ENCODE measurements around the gene SLC22A5.

The SLC22A5 gene

GRCh38 chr5:132423438-132423898 is 54.0 kb downstream of the SLC22A5 start:
- Histone ChIP-seq H4K20me1 (ENCODE audit: insufficient read depth, low read length, poor library complexity, severe bottlenecking) (no peaks in the 10 kb centered on the region), H3K9me3 (ENCODE audit: insufficient read depth, low read depth, low read length) (no peaks in the 10 kb centered on the region), H3K36me3 (ENCODE audit: insufficient read depth, low read length) (no peaks in the 10 kb centered on the region), H3K4me3 (ENCODE audit: low read length, poor library complexity, severe bottlenecking) (peak overlapping the region; percentile 93), H3F3A (ENCODE audit: low read depth) (peaks cover 14% of the 10 kb centered on the region), H2AFZ (ENCODE audit: low read length) (no peak overlapping the region), H3K79me2 (ENCODE audit: insufficient read depth, low read length) (peaks cover 75% of the 10 kb centered on the region), H3K27me3 (ENCODE audit: insufficient read depth, low read length, poor library complexity, severe bottlenecking) (no peaks in the 10 kb centered on the region), H3K9ac (ENCODE audit: low read depth, low read length, poor library complexity, severe bottlenecking) (peak overlapping the region; percentile 100), H3K4me2 (ENCODE audit: low read depth, low read length, poor library complexity, severe bottlenecking) (peak overlapping the region; percentile 98), H3K4me1 (ENCODE audit: insufficient read depth, low read length, poor library complexity, severe bottlenecking) (peaks cover 90% of the 10 kb centered on the region), H3K9me2 (replicated peaks; ENCODE audit: low read depth, low read length) (no peaks in the 10 kb centered on the region)
- TF ChIP-seq, protein P1, sequence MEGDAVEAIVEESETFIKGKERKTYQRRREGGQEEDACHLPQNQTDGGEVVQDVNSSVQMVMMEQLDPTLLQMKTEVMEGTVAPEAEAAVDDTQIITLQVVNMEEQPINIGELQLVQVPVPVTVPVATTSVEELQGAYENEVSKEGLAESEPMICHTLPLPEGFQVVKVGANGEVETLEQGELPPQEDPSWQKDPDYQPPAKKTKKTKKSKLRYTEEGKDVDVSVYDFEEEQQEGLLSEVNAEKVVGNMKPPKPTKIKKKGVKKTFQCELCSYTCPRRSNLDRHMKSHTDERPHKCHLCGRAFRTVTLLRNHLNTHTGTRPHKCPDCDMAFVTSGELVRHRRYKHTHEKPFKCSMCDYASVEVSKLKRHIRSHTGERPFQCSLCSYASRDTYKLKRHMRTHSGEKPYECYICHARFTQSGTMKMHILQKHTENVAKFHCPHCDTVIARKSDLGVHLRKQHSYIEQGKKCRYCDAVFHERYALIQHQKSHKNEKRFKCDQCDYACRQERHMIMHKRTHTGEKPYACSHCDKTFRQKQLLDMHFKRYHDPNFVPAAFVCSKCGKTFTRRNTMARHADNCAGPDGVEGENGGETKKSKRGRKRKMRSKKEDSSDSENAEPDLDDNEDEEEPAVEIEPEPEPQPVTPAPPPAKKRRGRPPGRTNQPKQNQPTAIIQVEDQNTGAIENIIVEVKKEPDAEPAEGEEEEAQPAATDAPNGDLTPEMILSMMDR (conservative IDR thresholded peaks at IDR 0.05; ENCODE audit: low read length) = no peak
- TF ChIP-seq EZH2phosphoT487 (IDR thresholded peaks at IDR 0.05; ENCODE audit: borderline replicate concordance) = no peak

DNA sequence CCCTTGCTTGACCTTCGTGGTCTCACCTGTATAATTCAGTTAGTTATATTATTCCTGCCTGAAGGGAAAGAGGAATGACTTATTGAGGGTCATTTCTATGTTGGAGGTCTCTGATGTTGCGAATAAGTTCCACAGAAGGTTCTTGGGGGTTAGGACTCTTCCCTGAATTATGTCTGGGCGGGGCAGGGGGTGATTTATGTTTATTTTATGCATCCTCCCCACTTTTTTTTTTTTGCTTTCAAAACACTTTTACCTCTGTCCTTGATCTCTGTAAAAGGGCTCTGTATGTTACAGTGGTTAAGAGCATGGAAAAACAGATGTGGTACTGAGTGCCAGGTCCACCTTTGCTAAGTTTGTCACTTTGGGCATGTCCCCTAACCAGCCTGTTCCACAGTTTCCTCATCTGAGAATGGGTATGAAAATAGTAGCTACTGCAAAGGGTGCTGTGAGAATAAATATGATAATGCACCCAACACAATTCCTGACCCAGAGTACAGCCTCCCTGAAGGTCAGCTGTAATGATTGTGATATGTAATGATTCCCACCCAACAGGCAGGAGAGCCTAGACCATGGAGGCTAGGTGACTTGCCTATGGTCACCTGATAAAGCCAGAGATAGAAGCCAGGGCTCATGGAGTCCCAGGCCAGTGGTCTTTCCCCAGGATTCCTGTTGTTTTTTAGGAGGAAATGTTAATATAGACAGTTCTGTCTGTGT is 54.8 kb downstream of the SLC22A5 start:
- H3K4me2 ChIP-seq (ENCODE audit: low read depth, low read length, poor library complexity, severe bottlenecking) = peak overlapping the region; percentile 98

DNA sequence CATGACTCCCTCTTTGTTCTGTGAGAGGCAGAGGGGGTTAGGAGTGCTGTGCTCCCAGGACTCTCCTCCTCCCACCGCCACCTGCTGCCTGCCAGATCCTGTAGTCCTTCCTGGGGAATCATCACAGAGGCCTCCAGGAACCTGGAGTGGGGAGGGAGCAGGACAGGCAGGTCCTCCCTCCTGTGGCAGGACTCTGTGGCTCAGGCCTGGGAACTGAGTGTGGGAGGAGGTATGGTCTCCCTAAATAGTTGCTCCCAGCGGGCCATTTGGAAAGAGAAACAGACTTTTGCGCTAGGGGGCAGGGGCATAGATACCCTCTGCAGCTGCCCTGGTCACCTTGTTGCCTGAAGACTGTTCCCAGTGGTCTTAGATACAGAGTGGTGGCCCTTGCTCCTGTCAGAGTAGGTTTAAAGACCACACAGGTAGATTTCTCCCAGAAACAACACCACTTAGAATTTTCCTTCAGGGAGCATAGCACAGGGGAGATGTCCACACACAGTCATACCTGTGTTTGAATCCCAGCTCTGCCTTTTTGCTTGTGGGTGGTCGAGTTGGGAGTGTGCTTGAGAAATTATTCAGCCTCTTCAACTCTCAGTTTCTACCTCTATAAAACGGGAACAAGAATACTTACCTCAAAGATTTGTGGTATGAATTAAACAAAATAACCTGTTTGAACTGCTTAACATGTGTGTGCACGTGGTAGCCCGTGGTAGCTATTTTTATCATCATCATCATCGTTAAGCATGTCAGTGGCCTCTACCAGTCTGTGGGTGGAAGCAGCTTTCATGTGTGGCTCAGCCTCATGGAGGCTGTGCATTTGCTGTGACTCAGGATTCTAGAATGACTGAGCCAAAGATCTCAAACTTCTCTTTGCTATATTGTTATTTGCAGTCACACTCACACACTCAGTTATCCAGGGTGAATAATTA is 55.8 kb downstream of the SLC22A5 start:
- Histone ChIP-seq H3K4me1 (ENCODE audit: insufficient read depth, low read length, poor library complexity, severe bottlenecking) (peaks cover 93% of the 10 kb centered on the region), H3K4me2 (ENCODE audit: low read depth, low read length, poor library complexity, severe bottlenecking) (peak overlapping the region; percentile 98), H3K9ac (ENCODE audit: low read depth, low read length, poor library complexity, severe bottlenecking) (peak overlapping the region; percentile 100), H3K4me3 (ENCODE audit: low read length, poor library complexity, severe bottlenecking) (peak overlapping the region; percentile 93), H3F3A (ENCODE audit: low read depth) (peaks cover 14% of the 10 kb centered on the region), H3K79me2 (ENCODE audit: insufficient read depth, low read length) (peaks cover 87% of the 10 kb centered on the region), H3K36me3 (ENCODE audit: insufficient read depth, low read length) (peaks cover 1% of the 10 kb centered on the region; the same call in 1 of the 2 replicates), H3K9me3 (ENCODE audit: insufficient read depth, low read depth, low read length) (no peaks in the 10 kb centered on the region), H2AFZ (ENCODE audit: low read length) (no peak overlapping the region), H4K20me1 (ENCODE audit: insufficient read depth, low read length, poor library complexity, severe bottlenecking) (no peaks in the 10 kb centered on the region), H3K27me3 (ENCODE audit: insufficient read depth, low read length, poor library complexity, severe bottlenecking) (no peaks in the 10 kb centered on the region), H3K9me2 (replicated peaks; ENCODE audit: low read depth, low read length) (no peaks in the 10 kb centered on the region)
- TF ChIP-seq, protein P1 (conservative IDR thresholded peaks at IDR 0.05; ENCODE audit: low read length) = no peak
- no peak for TF ChIP-seq EZH2phosphoT487 (IDR thresholded peaks at IDR 0.05; ENCODE audit: borderline replicate concordance)

More for the DNA sequence above, 54.8 kb downstream of the SLC22A5 start:
- H3K27me3 ChIP-seq (ENCODE audit: insufficient read depth, low read length, poor library complexity, severe bottlenecking) = no peaks in the 10 kb centered on the region
- H4K20me1 ChIP-seq (ENCODE audit: insufficient read depth, low read length, poor library complexity, severe bottlenecking) = no peaks in the 10 kb centered on the region
- no peaks in the 10 kb centered on the region for H3K9me2 ChIP-seq (replicated peaks; ENCODE audit: low read depth, low read length)
- H3K4me1 ChIP-seq (ENCODE audit: insufficient read depth, low read length, poor library complexity, severe bottlenecking) = peaks cover 91% of the 10 kb centered on the region
- H3K9ac ChIP-seq (ENCODE audit: low read depth, low read length, poor library complexity, severe bottlenecking) = peak overlapping the region; percentile 100
- H3K79me2 ChIP-seq (ENCODE audit: insufficient read depth, low read length) = peaks cover 84% of the 10 kb centered on the region
- TF ChIP-seq EZH2phosphoT487 (IDR thresholded peaks at IDR 0.05; ENCODE audit: borderline replicate concordance) = no peak
- TF ChIP-seq, protein P1 (conservative IDR thresholded peaks at IDR 0.05; ENCODE audit: low read length) = no peak
- H2AFZ ChIP-seq (ENCODE audit: low read length) = no peak overlapping the region
- no peaks in the 10 kb centered on the region for H3K9me3 ChIP-seq (ENCODE audit: insufficient read depth, low read depth, low read length)
- peak overlapping the region; percentile 93 for H3K4me3 ChIP-seq (ENCODE audit: low read length, poor library complexity, severe bottlenecking)
- H3K36me3 ChIP-seq (ENCODE audit: insufficient read depth, low read length) = no peaks in the 10 kb centered on the region
- peaks cover 14% of the 10 kb centered on the region for H3F3A ChIP-seq (ENCODE audit: low read depth)
